ENCODE measurements around the gene PLEKHB1.

GRCh38 chr11:73614591-73614990 lies 31.8 kb upstream of the PLEKHB1 start:
- TF ChIP-seq L3MBTL2 (conservative IDR thresholded peaks at IDR 0.05) (no peak), PKNOX1 (IDR thresholded peaks at IDR 0.05) (no peak), FOXK2 (IDR thresholded peaks at IDR 0.05) (no peak), SUZ12 (IDR thresholded peaks at IDR 0.05) (no peak), ARNT (IDR thresholded peaks at IDR 0.05) (no peak), BHLHE40 (IDR thresholded peaks at IDR 0.05; ENCODE audit: borderline replicate concordance) (no peak), CTBP1 (IDR thresholded peaks at IDR 0.05; ENCODE audit: borderline replicate concordance) (no peak), SP1 (IDR thresholded peaks at IDR 0.05) (no peak), ZNF384 (IDR thresholded peaks at IDR 0.05) (no peak), FOXA1 (IDR thresholded peaks at IDR 0.05) (no peak), TARDBP (IDR thresholded peaks at IDR 0.05) (no peak), FOXM1 (IDR thresholded peaks at IDR 0.05; ENCODE audit: borderline replicate concordance) (no peak), NFRKB (IDR thresholded peaks at IDR 0.05) (no peak), ELF4 (IDR thresholded peaks at IDR 0.05) (no peak)

All from HEK293T (cell line).